SIG-M5 (cell line): ENCODE results near the gene LENG1.
A peak's percentile ranks its signal among the peaks of the same experiment; 100 is the strongest.

Source experiments
- DNase-seq: peaks from one replicate; lab custom pipeline; 2025; lab: John Stamatoyannopoulos, UW

LENG1 gene

GRCh38 chr19:54138489-54139256, 20.8 kb downstream of the LENG1 start:
- no peak for DNase-seq

GRCh38 chr19:54137699-54138488, 21.6 kb downstream of the LENG1 start, which contains the start of gene CNOT3:
Gene CNOT3 (plus strand): TSS chr19:54137762. CDS start chr19:54142979, 5,217 bp downstream.
- no peak for DNase-seq

- DNase-seq = peak; percentile 100
Observed at GRCh38 chr19:54136864-54137698, 22.4 kb downstream of the LENG1 start.

- no peak for DNase-seq
Observed at GRCh38 chr19:54136086-54136863, 23.2 kb downstream of the LENG1 start.

- no peak for DNase-seq
Observed at GRCh38 chr19:54133957-54134590, 25.4 kb downstream of the LENG1 start.

GRCh38 chr19:54133312-54133956, 26.1 kb downstream of the LENG1 start:
- no peak for DNase-seq

- no peak for DNase-seq
Observed at GRCh38 chr19:54129617-54129996, 29.9 kb downstream of the LENG1 start.

- no peak for DNase-seq
Observed at GRCh38 chr19:54128796-54129616, 30.5 kb downstream of the LENG1 start.

GRCh38 chr19:54128441-54128725, 31.1 kb downstream of the LENG1 start:
- no peak for DNase-seq

- no peak for DNase-seq
Observed at GRCh38 chr19:54127688-54128440, 31.7 kb downstream of the LENG1 start.

GRCh38 chr19:54125713-54126112, 33.8 kb downstream of the LENG1 start:
- no peak for DNase-seq

GRCh38 chr19:54124393-54124792, 35.1 kb downstream of the LENG1 start:
- DNase-seq = no peak

GRCh38 chr19:54123682-54124081, 35.8 kb downstream of the LENG1 start:
- no peak for DNase-seq

GRCh38 chr19:54121259-54121658, 38.3 kb downstream of the LENG1 start:
- DNase-seq = no peak

GRCh38 chr19:54115109-54116063, 44.1 kb downstream of the LENG1 start, which contains the start of the genes PRPF31 and TFPT:
Gene PRPF31 (plus strand): TSS chr19:54115754. CDS start chr19:54118279, 2,525 bp downstream.
Gene TFPT (minus strand): TSS chr19:54115657. CDS start chr19:54115269, 388 bp downstream.
- peak; percentile 72 for DNase-seq

GRCh38 chr19:54114340-54115108, 45.0 kb downstream of the LENG1 start:
- DNase-seq = peak; percentile 10

GRCh38 chr19:54109651-54110050, 49.9 kb downstream of the LENG1 start:
- no peak for DNase-seq
